ENCODE results near the gene RAP1B.

RAP1B gene

GRCh38 chr12:68610370-68611093 lies at the start of gene RAP1B:
TSS of gene RAP1B (plus strand) at chr12:68610899. CDS start at chr12:68648725, 37,826 bp downstream.
- peak; percentile 74 for DNase-seq

DNA sequence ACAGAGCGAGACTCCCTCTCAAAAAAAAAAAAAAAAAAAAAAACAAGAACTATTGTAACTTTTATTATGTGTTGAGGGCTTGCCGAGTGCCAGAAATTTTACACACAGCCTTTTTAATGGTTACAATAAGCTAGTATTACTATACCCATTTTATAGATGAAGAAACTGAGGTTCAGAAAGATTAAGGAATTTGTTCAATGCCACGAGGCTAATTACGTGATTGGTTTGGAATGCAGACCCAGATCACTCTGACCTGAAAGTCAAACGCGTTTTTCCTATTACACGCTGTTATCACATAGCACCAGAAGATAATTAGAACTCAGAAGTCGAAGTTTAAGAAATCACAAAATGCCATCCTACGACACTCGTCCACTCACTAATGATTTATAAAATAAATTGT lies 48.9 kb upstream of the RAP1B start:
- no peak for DNase-seq

DNA sequence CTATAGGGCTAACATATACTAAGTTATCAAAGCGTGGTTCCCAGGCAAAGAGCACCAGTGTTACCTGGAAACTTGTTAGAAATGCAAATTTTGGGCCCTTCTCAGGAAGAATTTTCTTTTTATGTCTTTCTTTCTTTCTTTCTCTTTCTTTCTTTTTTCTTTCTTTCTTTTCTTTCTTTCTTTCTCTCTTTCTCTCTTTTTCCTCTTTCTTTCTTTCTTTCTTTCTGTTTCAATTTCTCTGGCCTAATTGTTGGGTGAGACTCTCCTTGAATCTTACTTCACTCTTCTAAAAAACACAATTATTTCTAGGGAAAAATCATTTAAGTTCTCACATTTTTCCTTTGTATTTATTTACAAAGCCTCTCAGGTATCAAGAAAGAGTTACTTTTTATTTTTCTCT lies 46.5 kb upstream of the RAP1B start:
- DNase-seq, result no peak

GRCh38 chr12:68565391-68565903 lies 45.3 kb upstream of the RAP1B start:
- DNase-seq, result no peak

- no peak for DNase-seq
These were observed 41.7 kb upstream of the RAP1B start for GRCh38 chr12:68568922-68569569.

GRCh38 chr12:68572661-68573060 lies 38.0 kb upstream of the RAP1B start:
- no peak for DNase-seq

GRCh38 chr12:68573406-68573805 lies 37.3 kb upstream of the RAP1B start:
- no peak for DNase-seq

GRCh38 chr12:68577949-68578348 lies 32.8 kb upstream of the RAP1B start:
- DNase-seq, result no peak

GRCh38 chr12:68578765-68579164 lies 31.9 kb upstream of the RAP1B start:
- no peak for DNase-seq

- no peak for DNase-seq
These were observed 31.4 kb upstream of the RAP1B start for GRCh38 chr12:68579254-68579653.

GRCh38 chr12:68580911-68581310 lies 29.8 kb upstream of the RAP1B start:
- no peak for DNase-seq

DNA sequence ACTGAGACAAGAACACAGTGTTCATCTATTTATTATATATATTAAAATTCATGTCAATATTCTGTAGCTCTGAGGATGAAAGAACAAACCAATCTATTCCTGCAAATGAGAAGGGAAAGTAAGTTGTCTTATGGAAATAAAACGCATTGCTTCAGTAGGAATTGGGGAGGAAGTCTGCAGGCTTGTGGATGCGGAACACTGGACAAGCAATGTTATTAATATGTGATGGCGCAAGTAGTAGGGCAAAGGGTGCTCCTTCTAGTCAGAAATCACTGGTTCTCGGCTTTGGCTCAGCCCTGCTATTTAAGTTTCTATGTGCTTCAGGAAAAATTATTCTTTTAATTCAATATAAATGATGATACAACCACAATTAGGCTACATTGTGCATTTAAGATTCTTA lies 28.8 kb upstream of the RAP1B start:
- DNase-seq, result no peak

DNA sequence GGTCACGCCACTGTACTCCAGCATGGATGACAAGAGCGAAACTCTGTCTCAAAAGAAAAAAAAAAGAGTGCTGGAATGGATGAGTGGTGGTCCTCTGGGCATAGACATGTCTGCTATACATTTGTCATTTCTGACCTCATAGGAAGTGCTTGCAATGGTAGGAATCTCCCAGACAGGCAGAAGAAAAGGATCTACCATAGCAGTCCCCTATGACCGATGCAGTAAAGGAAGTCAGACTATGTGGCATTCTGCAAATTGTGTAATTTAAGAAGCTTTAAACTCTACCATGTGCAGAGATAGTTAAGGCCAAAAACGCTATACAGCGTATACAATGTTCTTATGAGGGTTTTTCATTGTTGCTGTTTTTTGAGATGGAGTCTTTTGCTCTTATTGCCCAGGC lies 24.7 kb upstream of the RAP1B start:
- no peak for DNase-seq

GRCh38 chr12:68587448-68587873 lies 23.2 kb upstream of the RAP1B start:
- DNase-seq, result no peak

DNA sequence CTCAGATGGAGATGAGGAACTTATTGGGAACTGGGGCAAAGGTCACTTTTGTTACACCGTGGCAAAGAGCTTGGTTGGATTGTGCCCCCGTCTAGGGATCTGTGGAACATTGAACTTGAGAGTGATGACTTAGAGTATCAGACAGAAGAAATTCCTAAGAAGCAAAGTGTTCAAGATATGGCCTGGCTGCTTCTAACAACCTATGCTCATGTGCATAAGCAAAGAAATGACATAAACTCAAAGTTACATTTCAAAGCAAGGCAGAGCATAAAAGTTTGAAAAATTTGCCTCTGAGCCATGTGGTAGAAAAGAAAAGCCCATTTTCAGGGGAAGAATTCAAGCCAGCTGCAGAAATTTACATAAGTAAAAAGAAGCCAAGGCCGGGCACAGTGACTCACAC lies 21.5 kb upstream of the RAP1B start:
- no peak for DNase-seq

DNA sequence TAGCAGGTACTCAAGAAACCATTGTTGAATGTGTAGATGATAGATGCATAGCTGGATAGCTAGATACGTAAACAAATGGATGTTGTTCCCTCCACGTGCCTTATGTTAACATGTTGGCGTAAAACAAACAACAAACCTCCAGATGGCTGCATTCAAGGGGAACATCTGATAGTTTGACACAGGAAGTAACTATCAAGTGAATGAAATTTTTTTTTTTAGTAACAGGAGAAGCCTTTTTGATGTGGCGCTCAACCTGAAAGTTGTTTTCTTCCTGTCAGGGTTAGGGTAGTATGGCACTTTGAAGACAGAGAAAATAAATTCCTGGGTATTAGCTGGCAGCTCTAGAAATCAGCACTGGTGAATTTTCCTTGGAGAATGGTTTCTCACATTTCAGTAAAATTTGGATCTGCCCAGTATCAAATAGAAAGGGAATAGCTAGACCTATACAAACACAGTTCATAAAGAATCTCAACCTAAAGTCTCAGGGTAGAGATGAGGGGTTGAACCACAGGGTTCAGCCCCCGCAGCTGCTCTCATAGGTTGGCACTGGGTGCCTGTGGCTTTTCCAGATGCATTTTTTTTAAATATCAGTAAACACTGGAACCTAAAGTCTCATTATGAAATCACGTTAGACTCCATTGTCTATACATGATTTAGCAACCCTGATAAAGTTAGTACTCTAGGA lies 18.8 kb upstream of the RAP1B start:
- no peak for DNase-seq

DNA sequence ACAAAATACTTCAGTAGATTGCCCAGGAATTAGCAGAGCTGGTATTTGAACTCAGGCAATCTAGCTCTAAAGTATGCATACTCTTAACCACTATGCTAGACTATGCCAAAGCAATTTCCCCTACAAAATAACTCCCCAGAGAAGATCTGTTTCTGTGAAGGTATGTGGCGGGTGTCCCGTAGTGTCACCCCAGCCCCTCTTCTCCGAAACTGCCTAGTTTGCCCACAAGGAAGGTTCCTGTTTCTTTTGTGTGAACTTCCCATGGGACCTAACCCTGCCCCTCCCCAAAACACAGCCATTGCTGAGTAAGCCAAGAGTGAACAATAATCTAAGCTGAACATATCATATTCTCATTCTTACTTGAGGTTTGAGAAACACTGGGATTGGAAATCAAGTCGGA lies 15.5 kb upstream of the RAP1B start:
- no peak for DNase-seq

GRCh38 chr12:68601767-68602166 lies 8.9 kb upstream of the RAP1B start:
- no peak for DNase-seq

DNA sequence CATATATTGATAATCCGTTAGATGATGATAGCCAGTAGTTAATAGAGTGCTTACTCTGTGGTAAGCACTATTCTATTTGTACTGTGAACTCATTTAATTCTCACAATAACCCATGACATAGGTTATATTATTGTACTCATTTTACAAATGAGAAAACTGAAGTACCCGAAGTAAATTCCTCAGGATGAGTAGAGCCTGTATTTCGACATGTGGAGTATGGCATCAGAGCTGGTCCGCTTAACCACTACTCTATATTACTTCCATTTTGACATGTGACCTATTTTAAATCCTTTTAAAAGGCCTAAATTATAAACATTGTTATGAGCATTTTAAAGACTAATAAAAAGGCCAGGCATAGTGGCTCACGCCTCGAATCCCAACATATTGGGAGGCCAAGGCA lies 8.0 kb upstream of the RAP1B start:
- DNase-seq, result no peak

DNA sequence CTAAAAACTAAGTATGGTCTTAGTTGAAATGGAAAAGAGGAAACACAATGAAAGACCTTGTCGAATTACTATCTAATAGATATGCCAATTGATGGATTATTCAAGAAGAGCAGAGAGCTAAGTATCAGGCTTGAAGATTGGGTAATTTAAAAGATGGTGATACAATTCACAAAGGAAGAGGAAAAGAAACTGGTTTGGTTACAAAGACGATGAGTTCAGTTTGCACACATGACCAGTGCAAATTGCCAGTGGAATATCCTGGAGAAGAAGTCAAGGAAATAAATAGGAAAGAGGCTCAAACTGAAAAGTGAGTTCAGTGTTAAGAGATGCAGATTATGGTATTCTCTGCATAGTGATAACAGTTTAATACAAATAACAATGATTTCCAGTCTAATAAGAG lies 2.5 kb upstream of the RAP1B start:
- no peak for DNase-seq

- no peak for DNase-seq
These were observed 715 bp upstream of the RAP1B start for GRCh38 chr12:68609998-68610369.

- no peak for DNase-seq
These were observed 551 bp downstream of the RAP1B start for GRCh38 chr12:68611094-68611805.

- no peak for DNase-seq
These were observed 1.1 kb downstream of the RAP1B start for GRCh38 chr12:68611806-68612160.

Data from NCI-H748 treated with DMSO at 0.1 percent for 48 hours (cell line).